ENCODE results near the gene FHL5.
"Not testable (repeated sequence)": the region's sequence is repeated elsewhere in the genome, so short reads cannot be mapped to it uniquely, and the experiment has no call there.

Gene FHL5

DNA sequence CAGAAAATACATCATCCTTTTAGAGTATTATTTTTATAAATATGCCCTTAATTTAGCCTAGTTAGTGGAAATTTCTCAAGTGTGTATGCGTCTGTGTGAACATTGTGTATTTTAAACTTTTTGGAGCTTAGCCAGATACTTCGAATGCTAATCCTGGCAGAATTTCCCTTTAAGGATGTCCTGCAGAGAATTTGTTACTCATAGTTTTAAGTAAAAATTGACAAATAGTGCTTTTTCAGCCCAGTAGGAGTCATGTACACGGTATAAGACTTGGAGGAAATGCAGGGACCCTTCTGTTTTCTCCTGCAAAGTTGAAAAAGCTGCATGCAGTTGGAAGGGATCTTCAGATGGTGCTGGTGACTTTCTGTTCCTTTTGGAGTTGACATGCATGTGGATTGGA, at the start of gene FHL5:
TSS of gene FHL5 (plus strand) at position 243 of the 400 bp plus-strand sequence. CDS start 40,486 bp downstream, outside the sequence.
- no peak for DNase-seq

- no peak for DNase-seq
Observed at GRCh38 chr6:96520171-96521115, 42.5 kb upstream of the FHL5 start.

DNA sequence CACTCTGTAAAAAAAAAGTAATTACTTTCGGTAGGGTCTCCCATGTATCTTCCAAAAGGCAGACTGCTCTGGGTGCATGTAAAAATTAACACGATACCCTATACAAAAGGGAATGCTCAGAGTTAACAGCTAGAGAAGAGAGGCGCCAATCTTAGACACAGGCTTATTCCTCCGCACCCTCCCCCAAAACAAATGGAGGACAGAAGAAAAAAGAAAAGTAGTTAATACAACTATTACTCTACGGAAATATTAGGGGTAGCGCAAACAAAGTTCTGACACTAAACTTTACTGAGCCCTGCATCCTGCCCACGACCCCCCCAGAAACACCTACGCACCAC, 41.7 kb upstream of the FHL5 start:
- no peak for DNase-seq

GRCh38 chr6:96521644-96522464, 41.1 kb upstream of the FHL5 start, which contains the start of gene UFL1:
TSS of gene UFL1 (plus strand) at chr6:96521806. CDS start at chr6:96521874, 68 bp downstream.
- DNase-seq: peak; percentile 91

- DNase-seq: peak; percentile 57
Observed at GRCh38 chr6:96522465-96523009, 40.4 kb upstream of the FHL5 start.

GRCh38 chr6:96528193-96528592, 34.7 kb upstream of the FHL5 start:
- DNase-seq: no peak

DNA sequence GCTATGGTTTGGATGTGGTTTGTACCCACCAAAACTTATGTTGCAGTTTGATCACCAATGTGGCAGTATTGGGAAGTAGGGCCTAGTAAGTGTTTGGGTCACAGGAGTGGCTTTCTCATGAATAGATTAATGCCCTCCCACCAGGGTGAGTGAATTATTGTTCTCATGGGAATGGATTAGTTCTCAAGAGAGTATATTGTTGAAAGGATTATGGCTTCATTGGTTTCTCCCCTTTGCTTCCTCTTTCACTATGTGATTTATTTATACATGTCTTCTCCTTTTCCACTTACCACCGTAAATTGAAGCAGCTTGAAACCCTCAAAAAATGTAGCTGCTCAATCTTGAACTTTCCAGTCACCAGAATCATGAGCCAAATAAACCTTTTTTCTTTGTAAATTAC, 30.5 kb upstream of the FHL5 start:
- no peak for DNase-seq

- DNase-seq: no peak
Observed at GRCh38 chr6:96537726-96538125, 25.2 kb upstream of the FHL5 start.

DNA sequence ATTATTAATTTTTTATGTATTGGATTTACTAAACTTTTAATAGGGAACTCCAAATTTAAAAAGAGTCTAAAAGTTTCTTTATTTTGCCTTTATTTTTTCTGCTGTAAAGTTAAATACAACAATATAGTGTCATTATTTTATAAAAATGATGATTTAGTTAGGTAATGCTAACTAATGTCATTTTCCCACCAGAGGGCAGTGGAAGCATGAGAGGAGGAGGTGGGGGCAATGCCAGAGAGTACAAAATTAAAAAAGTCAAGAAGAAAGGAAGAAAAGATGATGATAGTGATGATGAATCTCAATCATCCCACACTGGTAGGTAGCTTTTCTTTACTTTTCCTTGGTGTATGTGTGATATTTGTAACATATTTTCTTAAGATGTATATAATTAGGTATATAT, 20.2 kb upstream of the FHL5 start:
- no peak for DNase-seq

- DNase-seq: no peak
Observed at GRCh38 chr6:96545882-96546281, 17.0 kb upstream of the FHL5 start.

- DNase-seq: no peak
Observed at GRCh38 chr6:96547654-96548053, 15.3 kb upstream of the FHL5 start.

DNA sequence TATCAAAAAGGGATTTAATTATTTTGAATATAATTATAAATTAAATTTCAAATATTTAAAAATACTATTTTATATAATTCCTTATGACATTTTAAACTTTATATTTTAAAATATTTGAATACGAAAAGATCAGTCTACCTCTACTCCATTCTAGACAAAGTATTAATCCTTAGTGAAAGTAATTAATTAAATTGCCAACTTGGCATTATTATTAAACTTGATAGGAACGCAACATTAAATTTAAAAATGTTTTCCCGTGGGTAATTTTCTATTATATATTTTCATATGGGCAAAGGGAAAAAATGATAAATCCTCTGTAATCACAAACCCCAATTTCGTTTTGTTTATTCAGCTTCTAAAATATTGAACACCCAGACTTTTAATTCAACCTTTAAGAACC, 8.4 kb upstream of the FHL5 start:
- DNase-seq: no peak

GRCh38 chr6:96559740-96560139, 3.2 kb upstream of the FHL5 start:
- not testable (repeated sequence) for DNase-seq

- no peak for DNase-seq
Observed at GRCh38 chr6:96563853-96564252, 925 bp downstream of the FHL5 start.

- no peak for DNase-seq
Observed at GRCh38 chr6:96570053-96570452, 7.1 kb downstream of the FHL5 start.

DNA sequence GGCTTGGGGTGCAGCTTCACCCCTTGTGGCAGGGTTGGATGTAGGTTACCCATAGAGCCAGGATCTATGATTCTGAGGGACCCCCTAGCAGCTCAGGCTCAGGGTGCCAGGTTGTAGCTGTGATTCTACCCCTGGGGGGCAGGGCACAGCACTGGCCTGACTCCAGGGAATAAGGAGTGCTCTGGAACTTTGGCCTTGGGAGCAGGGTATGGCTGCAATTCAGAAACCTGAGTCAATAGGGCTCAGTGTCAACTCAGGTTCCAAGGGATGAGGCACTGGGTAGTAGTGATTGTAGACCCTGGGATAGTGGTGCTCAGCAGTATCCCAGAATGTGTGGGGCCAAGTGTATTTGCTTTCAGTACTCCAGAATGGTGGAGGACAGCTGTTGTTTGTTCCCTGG, 8.6 kb downstream of the FHL5 start:
- DNase-seq: no peak

GRCh38 chr6:96575359-96575758, 12.4 kb downstream of the FHL5 start:
- no peak for DNase-seq

GRCh38 chr6:96576221-96576620, 13.3 kb downstream of the FHL5 start:
- DNase-seq: no peak

DNA sequence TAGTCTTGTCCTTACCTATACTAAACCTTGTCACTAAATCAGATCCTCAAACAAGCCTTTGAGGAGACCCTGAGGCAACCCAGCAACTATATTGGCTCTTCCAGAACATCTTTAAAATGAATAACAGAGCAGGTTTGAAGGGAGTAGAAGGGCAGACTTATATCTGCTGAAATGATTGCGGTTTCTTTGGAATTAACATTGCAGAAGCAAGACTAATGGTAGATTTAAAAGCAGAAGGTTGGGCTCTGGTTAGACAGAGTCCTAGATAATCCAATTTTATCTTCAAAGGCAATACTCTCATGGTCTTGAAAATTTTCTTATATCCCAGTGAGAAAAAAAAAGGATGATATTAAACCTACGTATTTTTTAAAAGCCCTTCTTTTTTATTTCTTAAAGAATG, 19.1 kb downstream of the FHL5 start:
- no peak for DNase-seq

DNA sequence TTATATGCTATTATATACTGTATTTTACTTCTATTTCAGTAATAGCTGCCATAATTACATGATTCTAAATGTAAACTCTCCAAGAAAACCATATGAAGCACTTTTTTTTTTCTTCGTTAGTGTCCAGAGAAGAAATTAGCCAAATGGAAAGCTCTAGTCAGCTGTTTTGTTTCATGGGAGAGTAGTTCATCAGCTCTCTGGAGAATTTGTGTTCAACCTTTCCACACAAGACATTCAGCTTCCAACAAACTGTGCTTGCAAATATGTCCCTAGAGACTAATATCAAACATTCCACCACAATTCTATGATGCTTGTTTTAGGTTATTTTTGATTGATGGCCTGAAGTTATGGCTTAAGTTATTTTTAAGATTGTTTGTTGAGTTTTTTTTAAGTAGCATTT, 19.5 kb downstream of the FHL5 start:
- DNase-seq: no peak

- peak; percentile 93 for DNase-seq
Observed at GRCh38 chr6:96604420-96604819, 41.5 kb downstream of the FHL5 start.

GRCh38 chr6:96608074-96608473, 45.1 kb downstream of the FHL5 start:
- DNase-seq: no peak

- no peak for DNase-seq
Observed at GRCh38 chr6:96610019-96610418, 47.1 kb downstream of the FHL5 start.

Measured in DMS79 treated with DMSO at 0.1 percent for 48 hours (cell line).